ENCODE data around the gene BLM.
"Not testable (repeated sequence)": the region's sequence is repeated elsewhere in the genome, so short reads cannot be mapped to it uniquely, and the experiment has no call there.

BLM gene

DNA sequence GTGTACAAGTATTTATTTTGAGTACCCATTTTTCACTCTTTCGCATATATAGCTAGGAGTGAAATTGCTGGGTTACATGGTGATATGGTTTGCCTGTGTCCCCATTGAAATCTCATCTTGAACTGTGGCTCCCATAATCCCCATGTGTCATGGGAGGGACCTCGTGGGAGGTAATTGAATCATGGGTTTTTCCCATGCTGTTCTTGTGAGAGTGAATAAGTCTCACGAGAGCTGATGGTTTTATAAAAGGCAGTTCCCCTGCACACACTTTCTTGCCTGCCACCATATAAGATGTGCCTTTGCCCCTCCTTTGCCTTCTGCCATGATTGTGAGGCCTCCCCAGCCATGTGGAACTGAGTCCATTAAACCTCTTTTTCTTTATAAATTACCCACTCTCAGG, 23.4 kb downstream of the BLM start:
- DNase-seq (ENCODE audit: low read depth): not testable (repeated sequence)

GRCh38 chr15:90742087-90742486, 24.9 kb downstream of the BLM start:
- DNase-seq (ENCODE audit: low read depth): no peak

- DNase-seq (ENCODE audit: low read depth): no peak
Observed at GRCh38 chr15:90743407-90743806, 26.3 kb downstream of the BLM start.

GRCh38 chr15:90744759-90745402, 27.7 kb downstream of the BLM start:
- no peak for DNase-seq (ENCODE audit: low read depth)

DNA sequence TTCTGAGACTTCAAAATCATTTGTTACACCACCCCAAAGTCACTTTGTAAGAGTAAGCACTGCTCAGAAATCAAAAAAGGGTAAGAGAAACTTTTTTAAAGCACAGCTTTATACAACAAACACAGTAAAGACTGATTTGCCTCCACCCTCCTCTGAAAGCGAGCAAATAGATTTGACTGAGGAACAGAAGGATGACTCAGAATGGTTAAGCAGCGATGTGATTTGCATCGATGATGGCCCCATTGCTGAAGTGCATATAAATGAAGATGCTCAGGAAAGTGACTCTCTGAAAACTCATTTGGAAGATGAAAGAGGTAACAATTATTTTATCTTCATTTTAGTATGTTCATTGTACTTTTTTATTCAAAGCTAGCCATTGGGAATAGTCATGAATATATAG, 32.6 kb downstream of the BLM start:
- DNase-seq (ENCODE audit: low read depth): no peak

- no peak for DNase-seq (ENCODE audit: low read depth)
Observed at GRCh38 chr15:90750186-90750585, 33.0 kb downstream of the BLM start.

DNA sequence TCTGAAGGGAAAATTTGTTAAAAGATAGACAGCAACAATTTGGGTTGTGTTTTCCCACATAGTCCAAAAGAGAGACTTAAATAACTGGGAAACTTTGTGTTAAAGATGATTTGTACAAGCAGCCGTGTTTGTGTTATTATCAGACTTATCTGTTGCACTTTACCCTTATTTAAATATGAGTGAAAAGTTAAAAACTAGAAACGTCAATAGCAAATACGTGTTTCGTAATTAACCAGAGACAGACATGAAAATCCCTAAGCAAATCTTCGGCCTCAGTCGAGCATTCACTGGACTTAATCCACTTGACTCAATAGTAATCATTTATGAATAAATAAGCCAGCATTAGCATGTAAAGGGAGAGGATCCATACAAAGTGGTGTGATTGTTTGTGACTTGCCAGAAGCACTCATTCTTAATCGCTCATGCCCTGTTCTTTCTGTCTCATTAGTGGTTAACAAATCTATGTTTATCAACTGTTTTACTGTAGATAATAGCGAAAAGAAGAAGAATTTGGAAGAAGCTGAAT, 34.2 kb downstream of the BLM start:
- DNase-seq (ENCODE audit: low read depth): no peak

GRCh38 chr15:90756916-90757315, 39.8 kb downstream of the BLM start:
- DNase-seq (ENCODE audit: low read depth): no peak

DNA sequence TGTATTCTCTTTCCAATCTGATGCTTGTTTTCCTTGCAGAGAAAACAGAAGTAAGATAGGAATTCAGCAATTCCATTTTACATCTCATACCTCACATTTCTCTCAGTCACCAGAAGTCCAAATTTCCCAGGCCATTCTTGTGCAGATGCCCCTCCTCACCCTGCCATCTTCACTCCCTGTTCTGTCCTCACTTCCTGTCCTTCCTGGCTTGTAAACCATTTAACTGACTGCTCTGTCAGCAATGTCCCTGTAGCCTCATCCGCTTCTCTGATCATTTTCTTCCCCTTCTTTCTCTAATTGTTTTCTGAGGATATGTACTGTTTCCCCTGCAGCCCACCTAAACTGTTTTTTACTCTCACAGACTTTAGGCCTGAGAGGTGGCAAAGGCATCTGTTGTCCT, 40.3 kb downstream of the BLM start:
- no peak for DNase-seq (ENCODE audit: low read depth)

GRCh38 chr15:90760661-90761232, 43.6 kb downstream of the BLM start:
- DNase-seq (ENCODE audit: low read depth): no peak

GRCh38 chr15:90761629-90762028, 44.5 kb downstream of the BLM start:
- DNase-seq (ENCODE audit: low read depth): no peak

DNA sequence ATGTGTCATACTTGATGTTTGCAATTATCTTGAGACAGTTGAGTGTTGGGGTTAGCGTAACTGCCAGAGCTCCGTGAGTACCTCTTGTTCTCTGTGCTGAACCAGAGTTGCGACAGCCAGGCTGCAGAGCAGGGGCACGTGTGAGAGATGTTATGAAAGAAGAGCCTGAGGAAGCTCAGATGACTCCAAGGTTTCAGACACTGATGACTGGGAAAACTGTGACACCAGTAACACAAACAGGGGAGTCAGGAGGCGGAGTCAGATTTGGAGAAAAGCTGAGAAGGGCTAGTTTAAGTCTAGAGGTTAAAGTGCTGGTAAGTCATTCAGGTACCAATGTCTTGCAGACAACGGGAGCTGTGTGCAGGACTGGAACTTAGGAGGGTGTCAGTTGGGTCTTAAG, 45.0 kb downstream of the BLM start:
- DNase-seq (ENCODE audit: low read depth): no peak

DNA sequence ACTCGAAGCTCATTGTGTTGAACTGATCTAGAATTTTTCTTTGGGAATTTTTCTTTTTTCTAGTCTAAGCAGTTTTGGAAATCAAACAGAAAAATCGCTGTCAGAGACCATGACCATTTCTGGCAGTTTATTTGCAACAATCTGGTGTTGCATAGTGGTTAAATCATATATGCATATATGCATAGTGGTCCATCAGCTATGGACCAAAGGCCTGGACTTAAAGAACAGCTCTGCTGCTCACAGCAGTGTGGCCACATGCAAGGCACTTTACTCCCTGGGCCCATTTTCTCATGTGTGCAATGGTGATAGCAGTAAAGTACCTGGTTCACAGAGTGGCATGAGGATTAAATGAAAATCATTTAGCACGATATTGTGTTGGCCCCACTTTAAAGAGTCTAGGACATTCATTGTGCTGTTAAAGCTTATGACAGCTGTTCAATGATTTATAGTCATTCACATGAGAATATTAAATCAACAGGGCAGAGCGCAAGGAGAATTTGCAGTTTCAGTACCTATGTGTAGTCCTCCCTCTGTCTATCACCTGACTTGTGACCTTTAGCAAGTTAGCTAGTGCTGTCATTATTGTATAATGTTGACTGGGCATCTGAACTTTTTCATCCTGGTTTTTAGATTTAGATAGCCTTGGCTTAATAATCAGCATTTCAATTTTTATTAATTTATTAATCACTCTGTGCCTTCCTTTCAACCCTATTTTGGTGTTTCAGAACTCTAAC, 46.4 kb downstream of the BLM start:
- DNase-seq (ENCODE audit: low read depth): no peak

- no peak for DNase-seq (ENCODE audit: low read depth)
Observed at GRCh38 chr15:90765531-90765930, 48.4 kb downstream of the BLM start.

DNA sequence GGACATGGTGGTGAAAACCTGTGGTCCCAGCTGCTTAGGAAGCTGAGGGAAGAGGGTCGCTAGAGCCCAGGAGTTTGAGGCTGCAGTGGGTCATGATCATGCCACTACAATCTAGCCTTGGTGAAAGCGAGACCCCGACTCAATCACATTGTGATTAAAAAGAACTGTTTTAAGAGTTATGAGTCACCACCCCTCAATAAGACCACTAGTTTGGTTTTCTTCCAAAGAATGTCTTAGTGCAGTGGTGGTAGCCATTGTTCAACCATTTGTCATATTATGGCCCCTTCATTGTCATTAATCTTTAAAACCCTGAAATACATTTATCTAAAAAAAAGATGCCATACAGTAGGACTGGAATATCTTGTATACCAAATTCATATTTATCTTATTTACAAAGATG, 48.8 kb downstream of the BLM start:
- DNase-seq (ENCODE audit: low read depth): no peak

DNA sequence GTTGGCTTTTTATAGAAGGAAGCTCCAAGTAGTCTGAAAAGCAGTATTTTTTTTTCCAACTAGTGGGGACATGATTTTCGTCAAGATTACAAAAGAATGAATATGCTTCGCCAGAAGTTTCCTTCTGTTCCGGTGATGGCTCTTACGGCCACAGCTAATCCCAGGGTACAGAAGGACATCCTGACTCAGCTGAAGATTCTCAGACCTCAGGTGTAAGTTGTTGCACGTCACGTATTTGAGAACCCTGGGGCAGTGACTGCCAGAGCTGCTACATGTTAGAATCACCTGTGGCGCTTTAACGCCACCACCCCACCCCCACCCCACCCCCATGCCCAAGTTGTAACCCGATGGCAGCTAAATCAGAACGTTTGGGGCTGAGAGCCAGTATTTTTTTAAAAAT, 52.2 kb downstream of the BLM start:
- DNase-seq (ENCODE audit: low read depth): no peak

DNA sequence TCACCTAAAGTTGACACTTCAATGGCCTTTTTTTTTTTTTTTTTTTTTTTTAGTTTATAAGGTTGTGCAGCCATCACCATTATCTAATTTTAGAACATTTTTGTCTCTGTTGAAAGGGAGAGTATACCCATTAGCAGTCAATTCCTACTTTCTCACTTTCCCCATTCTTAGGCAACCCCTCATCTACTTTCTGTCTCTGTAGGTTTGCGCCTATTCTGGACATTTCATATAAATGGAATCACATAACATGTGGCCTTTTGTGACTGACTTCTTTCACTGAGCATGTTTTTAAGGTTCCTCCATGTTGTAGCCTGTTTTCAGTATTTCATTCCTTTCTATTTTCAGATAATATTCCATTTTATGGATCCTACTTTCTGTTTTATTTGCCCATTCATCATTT, 56.3 kb downstream of the BLM start:
- DNase-seq (ENCODE audit: low read depth): no peak

DNA sequence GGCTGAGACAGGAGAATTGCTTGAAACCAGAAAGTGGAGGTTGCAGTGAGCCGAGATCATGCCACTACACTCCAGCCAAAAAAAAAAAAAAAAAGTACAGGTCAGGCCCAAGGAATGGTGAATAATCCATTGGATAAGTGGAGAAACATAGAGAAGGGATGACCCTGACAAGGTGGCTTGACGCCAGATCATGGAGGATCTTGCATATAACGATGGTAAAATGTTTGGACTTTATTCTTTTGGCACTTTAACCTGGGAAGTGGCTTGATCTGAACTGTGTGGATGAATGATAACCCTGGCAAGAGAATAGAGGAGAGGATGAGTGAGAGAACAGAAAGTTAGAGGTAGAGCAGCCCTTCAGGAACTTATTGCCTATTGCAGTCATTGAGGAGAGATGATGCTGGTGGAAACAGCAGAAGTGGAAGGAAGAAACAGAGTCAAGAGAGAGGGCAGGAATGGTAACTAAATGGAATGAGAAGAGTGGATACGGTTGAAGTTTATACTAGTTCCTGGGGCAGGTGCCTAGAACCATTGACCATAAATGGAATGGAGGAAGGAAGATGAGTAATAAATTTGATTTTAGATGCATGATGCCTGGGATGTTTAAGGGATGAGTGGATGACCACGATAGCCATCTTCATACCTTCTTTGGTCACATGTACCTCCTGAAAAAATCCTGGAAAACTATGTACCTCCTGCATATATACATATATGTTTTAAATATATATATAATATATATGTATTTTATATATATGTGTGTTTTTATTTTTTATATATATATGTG, 57.8 kb downstream of the BLM start:
- no peak for DNase-seq (ENCODE audit: low read depth)

DNA sequence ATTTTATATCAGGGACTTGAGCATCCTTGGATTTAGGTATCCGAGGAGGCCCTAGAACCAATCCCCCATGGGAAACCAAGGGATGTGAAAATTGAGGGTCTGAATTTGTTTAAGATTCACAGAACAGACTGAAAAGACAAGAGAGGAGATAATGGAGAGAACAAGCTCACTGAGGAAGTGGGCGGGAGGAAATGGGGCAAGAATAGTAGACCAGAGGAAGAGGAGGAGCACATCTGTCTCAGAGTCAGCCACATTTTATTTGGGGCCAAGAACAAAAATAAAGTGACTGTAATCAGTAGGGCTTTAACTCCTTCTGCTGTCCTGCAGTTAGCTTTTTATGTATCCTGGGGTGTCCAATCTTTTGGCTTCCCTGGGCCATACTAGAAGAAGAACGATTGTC, 63.8 kb downstream of the BLM start:
- no peak for DNase-seq (ENCODE audit: low read depth)

DNA sequence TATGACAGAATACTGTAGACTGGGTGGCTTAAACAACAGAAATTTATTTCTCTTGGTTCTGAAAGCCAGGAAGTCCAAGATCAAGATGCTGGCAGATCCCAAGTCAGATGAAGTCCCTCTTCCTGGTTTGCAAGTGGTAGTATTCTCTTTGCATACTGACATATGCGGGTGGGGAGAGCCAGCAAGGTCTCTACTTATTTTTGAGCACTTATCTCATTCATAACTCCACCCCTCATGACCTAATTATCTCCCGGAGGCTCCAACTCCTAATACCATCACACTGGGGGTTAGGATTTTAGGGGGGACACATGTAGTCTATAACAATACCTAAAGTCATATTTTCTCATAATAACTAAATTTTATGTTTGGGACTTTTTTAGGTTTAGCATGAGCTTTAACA, 65.3 kb downstream of the BLM start:
- no peak for DNase-seq (ENCODE audit: low read depth)

DNA sequence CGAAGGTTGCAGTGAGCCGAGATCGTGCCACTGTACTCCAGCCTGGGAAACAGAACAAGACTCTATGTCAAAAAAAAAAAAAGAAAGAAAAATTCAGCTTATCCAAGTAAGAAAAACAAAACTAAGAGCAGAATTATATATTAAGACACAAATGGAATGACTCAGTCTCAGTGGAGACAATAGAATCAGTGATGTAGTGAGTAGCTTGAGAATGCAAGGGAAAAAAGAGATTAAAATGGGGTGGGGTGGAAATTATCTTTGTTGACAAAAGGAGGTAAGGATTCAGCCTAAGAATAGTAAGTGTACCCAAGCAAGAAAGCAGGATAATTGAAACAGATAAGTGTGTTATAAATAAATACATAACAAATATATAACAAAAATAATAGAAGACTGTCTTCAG, 70.7 kb downstream of the BLM start:
- no peak for DNase-seq (ENCODE audit: low read depth)

DNA sequence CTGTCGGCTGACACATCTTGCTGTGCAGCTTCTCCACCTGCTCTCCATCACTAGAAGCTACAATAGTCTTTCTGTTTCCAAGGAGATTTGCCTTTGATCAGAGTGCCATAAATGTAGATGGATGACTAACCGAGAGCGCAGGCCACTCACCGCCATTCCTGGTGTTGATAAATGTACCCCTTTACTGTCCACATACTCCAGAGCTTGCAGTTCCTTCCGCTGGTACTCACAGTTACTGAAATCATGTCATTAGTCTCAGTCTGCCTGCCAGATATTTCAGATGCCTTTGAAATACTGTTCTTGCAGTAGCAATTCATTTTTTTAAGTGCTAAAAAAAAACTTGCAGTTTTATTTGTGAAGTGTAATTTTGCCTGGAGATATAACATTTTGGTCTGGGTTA, 72.3 kb downstream of the BLM start:
- DNase-seq (ENCODE audit: low read depth): no peak

DNA sequence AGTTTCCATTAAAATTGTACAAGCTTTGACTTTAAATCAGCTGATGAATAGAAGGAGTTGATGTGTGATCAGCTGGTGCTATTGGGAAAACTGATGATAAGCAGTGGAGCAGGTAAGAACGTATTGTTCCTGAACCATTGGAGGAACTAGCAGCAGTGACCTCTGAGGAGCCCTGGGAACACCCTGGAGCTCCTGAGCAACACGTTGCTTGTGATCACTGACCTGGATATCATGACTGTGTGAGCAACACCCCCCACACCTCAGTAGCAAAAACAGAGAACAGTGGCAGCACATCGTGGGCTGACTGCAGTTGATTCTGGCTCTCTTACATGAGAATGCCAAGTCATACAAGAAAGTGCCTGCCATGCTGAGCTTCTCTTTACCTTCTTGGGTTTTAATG, 72.9 kb downstream of the BLM start:
- DNase-seq (ENCODE audit: low read depth): no peak

Measured in activated T-helper 1 cell treated with Interleukin-2 at 50 U/mL for 16 hours (primary cell).